ENCODE measurements around the gene CUL3. TPM values are rescaled to one million over a fixed set of nuclear protein-coding genes. Genes with fewer than 3 reads are reported as not detected.

Gene CUL3
- total and polyA plus RNA-seq, 2 of the 8 experiments (the other 6 are each of a cell fraction or from before 2014, with no cell fraction given): 28.5 to 113 TPM

GRCh38 chr2:224585211-224586088 lies at the start of gene CUL3 (continued):
- no peak for TF ChIP-seq TEAD4 (IDR thresholded peaks at IDR 0.05; ENCODE audit: low read depth, low read length)
- TF ChIP-seq USF2 (IDR thresholded peaks at IDR 0.05; ENCODE audit: low read length): peak; percentile 88
- TF ChIP-seq CHD7 (IDR thresholded peaks at IDR 0.05; ENCODE audit: insufficient replicate concordance, low read length): no peak
- TF ChIP-seq EZH2 (IDR thresholded peaks at IDR 0.05; ENCODE audit: low read depth, low read length, severe bottlenecking): no peak
- TF ChIP-seq JUN (IDR thresholded peaks at IDR 0.05; ENCODE audit: low read depth, low read length): no peak

Measured in H1 (cell line).